GM12878 (cell line): ENCODE measurements around the gene PRRG4. TPM values are rescaled to one million over a fixed set of nuclear protein-coding genes. Genes with fewer than 3 reads are reported as not detected.
A peak's percentile ranks its signal among the peaks of the same experiment; 100 is the strongest.

ENCODE experiments used
- BACH1 ChIP-seq: fragments of 450-650 bp; IDR thresholded peaks from 2 replicates; pipeline ENCODE4 v1.6.1; 2017; ENCODE audit warnings: mild to moderate bottlenecking, borderline replicate concordance
- CHD2 ChIP-seq: IDR thresholded peaks from 2 replicates; pipeline ENCODE4 v1.6.1; 2011; ENCODE audit warnings: low read depth, low read length, improper control_type of control experiment, borderline replicate concordance
- DPF2 ChIP-seq: fragments of 450-650 bp; IDR thresholded peaks from 2 replicates; pipeline ENCODE4 v1.6.1; 2017; ENCODE audit warnings: mild to moderate bottlenecking
- GATAD2B ChIP-seq: fragments of 450-650 bp; conservative IDR thresholded peaks from 2 replicates; pipeline ENCODE4 v1.6.1; 2017; ENCODE audit warnings: low read depth, mild to moderate bottlenecking, moderate library complexity
- JUND ChIP-seq: IDR thresholded peaks from 2 replicates; pipeline ENCODE4 v1.6.1; 2012; ENCODE audit warnings: low read depth, mild to moderate bottlenecking, low read length, improper control_type of control experiment, moderate library complexity
- LARP7 ChIP-seq: fragments of 450-650 bp; IDR thresholded peaks from 2 replicates; pipeline ENCODE4 v1.6.1; 2017; ENCODE audit warnings: mild to moderate bottlenecking
- MYC ChIP-seq: IDR thresholded peaks from 2 replicates; pipeline ENCODE4 v1.6.1; 2011; ENCODE audit warnings: mild to moderate bottlenecking, low read length, moderate library complexity, inconsistent platforms; ENCODE audit not compliant: insufficient read depth, insufficient replicate concordance, insufficient read length, severe bottlenecking
- NR2C1 ChIP-seq: fragments of 450-650 bp; IDR thresholded peaks from 2 replicates; pipeline ENCODE4 v1.6.1; 2017; ENCODE audit warnings: antibody characterized with exemption, mild to moderate bottlenecking, moderate library complexity
- NR2F1 ChIP-seq: fragments of 450-650 bp; conservative IDR thresholded peaks from 2 replicates; pipeline ENCODE4 v1.6.1; 2017; ENCODE audit warnings: mild to moderate bottlenecking
- NRF1 ChIP-seq: conservative IDR thresholded peaks from 2 replicates; pipeline ENCODE4 v1.6.1; 2011; ENCODE audit warnings: mild to moderate bottlenecking, low read depth, low read length, improper control_type of control experiment
- PML ChIP-seq: IDR thresholded peaks from 2 replicates; pipeline ENCODE4 v1.6.1; 2012; ENCODE audit warnings: low read length, inconsistent platforms
- POLR2A ChIP-seq: IDR thresholded peaks from 2 replicates; pipeline ENCODE4 v1.6.1; 2011; ENCODE audit warnings: low read depth, mild to moderate bottlenecking, low read length
- POLR2AphosphoS5 ChIP-seq: IDR thresholded peaks from 2 replicates; pipeline ENCODE4 v1.6.1; 2011; ENCODE audit warnings: mild to moderate bottlenecking, low read length, inconsistent platforms
- POU2F2 ChIP-seq: IDR thresholded peaks from 3 replicates; pipeline ENCODE4 v1.6.1; 2011; ENCODE audit warnings: low read depth, mild to moderate bottlenecking, low read length, borderline replicate concordance
- RUNX3 ChIP-seq: IDR thresholded peaks from 2 replicates; pipeline ENCODE4 v1.6.1; 2012; ENCODE audit warnings: low read length, inconsistent platforms
- SMARCA5 ChIP-seq: fragments of 450-650 bp; IDR thresholded peaks from 2 replicates; pipeline ENCODE4 v1.6.1; 2017; ENCODE audit warnings: mild to moderate bottlenecking
- TBL1XR1 ChIP-seq: IDR thresholded peaks from 2 replicates; pipeline ENCODE4 v1.6.1; 2012; ENCODE audit warnings: low read depth, low read length, improper control_type of control experiment
- YY1 ChIP-seq: IDR thresholded peaks from 2 replicates; pipeline ENCODE4 v1.6.1; 2011; ENCODE audit warnings: low read depth, mild to moderate bottlenecking, low read length
- ZNF24 ChIP-seq: fragments of 450-650 bp; IDR thresholded peaks from 2 replicates; pipeline ENCODE4 v1.6.1; 2017; ENCODE audit warnings: antibody characterized with exemption, mild to moderate bottlenecking
- ZNF687 ChIP-seq: fragments of 450-650 bp; IDR thresholded peaks from 2 replicates; pipeline ENCODE4 v1.6.1; 2017; ENCODE audit warnings: mild to moderate bottlenecking, moderate library complexity
- polyA plus RNA-seq, 11 experiments: library from polyadenylated mRNA; depleted of rRNA in 4 of 11; unstranded in 6 of 11; stranded (reverse) in 5 of 11; fragments of >200 nt; fragmentation: Nextera tagmentation in 4 of 11; fragmentation: Illumina TruSeq in 1 of 11; extraction: Ambion mirVana in 4 of 11; extraction: Trizol in 1 of 11; gene quantifications; 1 replicate in 1 of 11; 2 replicates in 10 of 11; pipeline versions ENCODE4 v1.2.1 to v1.2.3, GENCODE V29; 2011 to 2016; ENCODE audit warnings: inconsistent platforms in 2 of 11, missing spikeins in 2 of 11, low read depth in 1 of 11
- total RNA-seq, 4 experiments: library from RNA; depleted of rRNA in 3 of 4; stranded (reverse); fragments of >200 nt in 3 of 4; fragmentation: Illumina TruSeq in 1 of 4; extraction: Trizol in 1 of 4; gene quantifications; 2 replicates each; pipeline versions ENCODE4 v1.2.1 to v1.2.3, GENCODE V29; 2013 to 2021
- TF ChIP-seq, protein P1 (sequence below): IDR thresholded peaks from 2 replicates; pipeline ENCODE4 v1.6.1; 2011; ENCODE audit warnings: low read depth, mild to moderate bottlenecking, low read length, moderate library complexity, borderline replicate concordance; ENCODE audit errors: extremely low read depth
- TF ChIP-seq, protein P2 (sequence below): IDR thresholded peaks from 2 replicates; pipeline ENCODE4 v1.6.1; 2012; ENCODE audit warnings: low read depth, low read length, improper control_type of control experiment
- TF ChIP-seq, protein P3 (sequence below): IDR thresholded peaks from 2 replicates; pipeline ENCODE4 v1.6.1; 2012; ENCODE audit warnings: mild to moderate bottlenecking, low read depth, low read length

The PRRG4 gene
- total and polyA plus RNA-seq, 10 of the 15 experiments (the other 5 are each of a cell fraction or from before 2014, with no cell fraction given), result 0.55 to 4.9 (median 1.9) TPM

GRCh38 chr11:32892355-32893092 lies 62.8 kb downstream of the PRRG4 start, which contains the start of gene QSER1 (continued):
- TF ChIP-seq, protein P1, sequence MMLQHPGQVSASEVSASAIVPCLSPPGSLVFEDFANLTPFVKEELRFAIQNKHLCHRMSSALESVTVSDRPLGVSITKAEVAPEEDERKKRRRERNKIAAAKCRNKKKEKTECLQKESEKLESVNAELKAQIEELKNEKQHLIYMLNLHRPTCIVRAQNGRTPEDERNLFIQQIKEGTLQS, result no peak
- peak; percentile 80 for TF ChIP-seq MYC
- 0 out of 2 replicates have a peak, but pooled peaks have one; percentile 7 for TF ChIP-seq TBL1XR1
- peak; percentile 29; the same call in 1 of the 2 replicates for TF ChIP-seq CHD2
- TF ChIP-seq YY1, result peak; percentile 66; the same call in 1 of the 2 replicates
- peak; percentile 88 for TF ChIP-seq POLR2A
- peak; percentile 94 for TF ChIP-seq LARP7
- peak; percentile 47; the same call in 1 of the 2 replicates for TF ChIP-seq PML
- TF ChIP-seq BACH1, result peak; percentile 86
- TF ChIP-seq RUNX3, result peak; percentile 75
- peak; percentile 53; the same call in 1 of the 2 replicates for TF ChIP-seq SMARCA5
- TF ChIP-seq, protein P2, sequence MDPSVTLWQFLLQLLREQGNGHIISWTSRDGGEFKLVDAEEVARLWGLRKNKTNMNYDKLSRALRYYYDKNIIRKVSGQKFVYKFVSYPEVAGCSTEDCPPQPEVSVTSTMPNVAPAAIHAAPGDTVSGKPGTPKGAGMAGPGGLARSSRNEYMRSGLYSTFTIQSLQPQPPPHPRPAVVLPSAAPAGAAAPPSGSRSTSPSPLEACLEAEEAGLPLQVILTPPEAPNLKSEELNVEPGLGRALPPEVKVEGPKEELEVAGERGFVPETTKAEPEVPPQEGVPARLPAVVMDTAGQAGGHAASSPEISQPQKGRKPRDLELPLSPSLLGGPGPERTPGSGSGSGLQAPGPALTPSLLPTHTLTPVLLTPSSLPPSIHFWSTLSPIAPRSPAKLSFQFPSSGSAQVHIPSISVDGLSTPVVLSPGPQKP, result 0 out of 2 replicates have a peak, but pooled peaks have one; percentile 18
- TF ChIP-seq ZNF687, result peak; percentile 62
- TF ChIP-seq, protein P3, sequence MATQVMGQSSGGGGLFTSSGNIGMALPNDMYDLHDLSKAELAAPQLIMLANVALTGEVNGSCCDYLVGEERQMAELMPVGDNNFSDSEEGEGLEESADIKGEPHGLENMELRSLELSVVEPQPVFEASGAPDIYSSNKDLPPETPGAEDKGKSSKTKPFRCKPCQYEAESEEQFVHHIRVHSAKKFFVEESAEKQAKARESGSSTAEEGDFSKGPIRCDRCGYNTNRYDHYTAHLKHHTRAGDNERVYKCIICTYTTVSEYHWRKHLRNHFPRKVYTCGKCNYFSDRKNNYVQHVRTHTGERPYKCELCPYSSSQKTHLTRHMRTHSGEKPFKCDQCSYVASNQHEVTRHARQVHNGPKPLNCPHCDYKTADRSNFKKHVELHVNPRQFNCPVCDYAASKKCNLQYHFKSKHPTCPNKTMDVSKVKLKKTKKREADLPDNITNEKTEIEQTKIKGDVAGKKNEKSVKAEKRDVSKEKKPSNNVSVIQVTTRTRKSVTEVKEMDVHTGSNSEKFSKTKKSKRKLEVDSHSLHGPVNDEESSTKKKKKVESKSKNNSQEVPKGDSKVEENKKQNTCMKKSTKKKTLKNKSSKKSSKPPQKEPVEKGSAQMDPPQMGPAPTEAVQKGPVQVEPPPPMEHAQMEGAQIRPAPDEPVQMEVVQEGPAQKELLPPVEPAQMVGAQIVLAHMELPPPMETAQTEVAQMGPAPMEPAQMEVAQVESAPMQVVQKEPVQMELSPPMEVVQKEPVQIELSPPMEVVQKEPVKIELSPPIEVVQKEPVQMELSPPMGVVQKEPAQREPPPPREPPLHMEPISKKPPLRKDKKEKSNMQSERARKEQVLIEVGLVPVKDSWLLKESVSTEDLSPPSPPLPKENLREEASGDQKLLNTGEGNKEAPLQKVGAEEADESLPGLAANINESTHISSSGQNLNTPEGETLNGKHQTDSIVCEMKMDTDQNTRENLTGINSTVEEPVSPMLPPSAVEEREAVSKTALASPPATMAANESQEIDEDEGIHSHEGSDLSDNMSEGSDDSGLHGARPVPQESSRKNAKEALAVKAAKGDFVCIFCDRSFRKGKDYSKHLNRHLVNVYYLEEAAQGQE, result peak; percentile 53; the same call in 1 of the 2 replicates
- peak; percentile 51; the same call in 1 of the 3 replicates for TF ChIP-seq POU2F2
- TF ChIP-seq ZNF24, result 0 out of 2 replicates have a peak, but pooled peaks have one; percentile 36
- no peak for TF ChIP-seq NR2C1
- peak; percentile 97 for TF ChIP-seq GATAD2B
- peak; percentile 95 for TF ChIP-seq DPF2
- peak; percentile 61 for TF ChIP-seq POLR2AphosphoS5
- no peak for TF ChIP-seq NRF1
- peak; percentile 83 for TF ChIP-seq NR2F1
- no peak for TF ChIP-seq JUND
